Upper lobe of left lung (tissue), 4 donors: ENCODE data around the gene CAPZB.

Experiments
- CTCF ChIP-seq, 6 experiments: fragments of 450-650 bp in 4 of 6; fragments of 200-600 bp in 2 of 6; sonication (generic) in 2 of 6; IDR thresholded peaks; one replicate each; pipeline ENCODE4 v1.5.1; 2016 to 2019; ENCODE audit warnings: antibody characterized with exemption in 6 of 6
- EP300 ChIP-seq, 4 donors: sonication (generic); formaldehyde crosslinking; IDR thresholded peaks; one replicate each; pipeline ENCODE4 v1.5.1; 2017; ENCODE audit warnings: antibody characterized with exemption in 4 of 4, control low read depth in 2 of 4

- TF ChIP-seq CTCF (IDR thresholded peaks at IDR 0.05) (no peak), EP300 (IDR thresholded peaks at IDR 0.05) (no peak)
Observed at GRCh38 chr1:19372602-19373001, 112.7 kb downstream of the CAPZB start.
